ENCODE measurements around the gene GOLT1A. TPM values are rescaled to one million over a fixed set of nuclear protein-coding genes. Genes with fewer than 3 reads are reported as not detected.

Gene GOLT1A
- total RNA-seq, 1 donor from 2014 or later: 22.4 TPM

GRCh38 chr1:204216236-204216635 lies 2.4 kb upstream of the GOLT1A start:
- intact Hi-C loops (cut with DNase I): no loop called here
- Histone ChIP-seq H3K27me3 (no peaks in the 10 kb centered on the region), H3K9me3 (no peaks in the 10 kb centered on the region), H3K27ac (no peak overlapping the region), H3K4me3 (no peak overlapping the region), H3K36me3 (no peaks in the 10 kb centered on the region), H3K4me1 (no peaks in the 10 kb centered on the region)
- ATAC-seq (no peak), DNase-seq (no peak)
- TF ChIP-seq, protein P1, sequence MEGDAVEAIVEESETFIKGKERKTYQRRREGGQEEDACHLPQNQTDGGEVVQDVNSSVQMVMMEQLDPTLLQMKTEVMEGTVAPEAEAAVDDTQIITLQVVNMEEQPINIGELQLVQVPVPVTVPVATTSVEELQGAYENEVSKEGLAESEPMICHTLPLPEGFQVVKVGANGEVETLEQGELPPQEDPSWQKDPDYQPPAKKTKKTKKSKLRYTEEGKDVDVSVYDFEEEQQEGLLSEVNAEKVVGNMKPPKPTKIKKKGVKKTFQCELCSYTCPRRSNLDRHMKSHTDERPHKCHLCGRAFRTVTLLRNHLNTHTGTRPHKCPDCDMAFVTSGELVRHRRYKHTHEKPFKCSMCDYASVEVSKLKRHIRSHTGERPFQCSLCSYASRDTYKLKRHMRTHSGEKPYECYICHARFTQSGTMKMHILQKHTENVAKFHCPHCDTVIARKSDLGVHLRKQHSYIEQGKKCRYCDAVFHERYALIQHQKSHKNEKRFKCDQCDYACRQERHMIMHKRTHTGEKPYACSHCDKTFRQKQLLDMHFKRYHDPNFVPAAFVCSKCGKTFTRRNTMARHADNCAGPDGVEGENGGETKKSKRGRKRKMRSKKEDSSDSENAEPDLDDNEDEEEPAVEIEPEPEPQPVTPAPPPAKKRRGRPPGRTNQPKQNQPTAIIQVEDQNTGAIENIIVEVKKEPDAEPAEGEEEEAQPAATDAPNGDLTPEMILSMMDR (IDR thresholded peaks at IDR 0.05): no peak

DNA sequence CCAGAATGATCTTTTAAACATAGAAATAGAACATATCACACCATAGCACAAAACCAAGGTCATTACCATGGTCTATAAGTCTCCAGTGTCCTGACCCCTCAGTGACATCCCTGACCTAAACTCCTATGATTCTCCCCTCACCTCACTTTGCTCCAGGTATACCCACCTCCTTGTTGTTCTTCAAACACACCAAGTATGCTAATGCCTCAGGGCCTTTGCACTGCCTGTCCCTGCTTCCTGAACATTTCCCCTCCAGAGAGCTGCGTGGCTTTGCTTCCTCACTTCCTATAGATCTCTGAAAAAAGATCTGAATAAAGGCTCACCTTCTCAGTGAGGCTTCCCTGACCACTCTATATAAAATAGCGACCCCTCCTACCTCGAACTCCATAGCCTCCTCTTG lies 1.1 kb downstream of the GOLT1A start:
- Histone ChIP-seq H3K27ac (no peak overlapping the region), H3K4me1 (no peaks in the 10 kb centered on the region), H3K9me3 (no peaks in the 10 kb centered on the region), H3K27me3 (no peaks in the 10 kb centered on the region), H3K36me3 (no peaks in the 10 kb centered on the region), H3K4me3 (peak overlapping the region; percentile 46)
- TF ChIP-seq, protein P1 (IDR thresholded peaks at IDR 0.05): no peak
- ATAC-seq: no peak
- intact Hi-C loops (cut with DNase I): loop anchor here (5.0 kb wide), 1 partner anchor 150 kb away; no protein-coding TSS in a partner anchor
- DNase-seq: no peak

DNA sequence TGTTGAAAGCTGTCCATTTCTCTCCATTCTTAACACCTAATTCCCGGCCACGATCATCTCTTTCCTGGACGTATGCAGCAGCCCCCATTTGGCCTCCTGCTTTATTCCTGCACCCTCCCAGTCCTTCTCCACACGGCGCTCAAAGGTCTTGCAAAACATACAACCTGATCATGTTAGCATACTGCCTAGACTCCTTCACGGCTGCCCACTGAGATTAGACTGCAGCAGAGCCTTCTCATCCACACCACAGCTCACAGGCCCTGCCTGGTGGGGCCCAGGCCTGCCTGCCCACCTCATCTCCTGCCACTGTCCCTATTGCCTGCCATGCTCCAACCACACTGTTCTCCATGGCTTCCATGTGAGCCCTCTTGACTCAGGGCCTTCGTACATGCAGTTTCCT lies 2.7 kb downstream of the GOLT1A start:
- DNase-seq (no peak), ATAC-seq (no peak)

GRCh38 chr1:204207136-204207616 lies 6.6 kb downstream of the GOLT1A start:
- Histone ChIP-seq H3K9me3 (no peaks in the 10 kb centered on the region), H3K4me1 (no peaks in the 10 kb centered on the region), H3K36me3 (no peaks in the 10 kb centered on the region), H3K27ac (no peak overlapping the region), H3K27me3 (no peaks in the 10 kb centered on the region), H3K4me3 (no peak overlapping the region)
- intact Hi-C loops (cut with DNase I): no loop called here
- TF ChIP-seq, protein P1 (IDR thresholded peaks at IDR 0.05): peak; percentile 94
- DNase-seq (peak; percentile 86), ATAC-seq (peak; percentile 93)

More for the DNA sequence above, 2.7 kb downstream of the GOLT1A start:
- no peaks in the 10 kb centered on the region for H3K4me1 ChIP-seq
- no peaks in the 10 kb centered on the region for H3K9me3 ChIP-seq
- H3K27ac ChIP-seq: no peak overlapping the region
- H3K27me3 ChIP-seq: no peaks in the 10 kb centered on the region
- no peak overlapping the region for H3K4me3 ChIP-seq
- intact Hi-C loops (cut with DNase I): loop anchor here (5.0 kb wide), 1 partner anchor 151 kb away; no protein-coding TSS in a partner anchor
- TF ChIP-seq, protein P1 (IDR thresholded peaks at IDR 0.05): no peak
- no peaks in the 10 kb centered on the region for H3K36me3 ChIP-seq

GRCh38 chr1:204206121-204206520 lies 7.7 kb downstream of the GOLT1A start:
- Histone ChIP-seq H3K36me3 (no peaks in the 10 kb centered on the region), H3K4me1 (no peaks in the 10 kb centered on the region), H3K27me3 (no peaks in the 10 kb centered on the region), H3K4me3 (no peak overlapping the region), H3K9me3 (no peaks in the 10 kb centered on the region), H3K27ac (no peak overlapping the region)
- ATAC-seq: no peak
- TF ChIP-seq, protein P1 (IDR thresholded peaks at IDR 0.05): no peak
- no peak for DNase-seq
- intact Hi-C loops (cut with DNase I): no loop called here

DNA sequence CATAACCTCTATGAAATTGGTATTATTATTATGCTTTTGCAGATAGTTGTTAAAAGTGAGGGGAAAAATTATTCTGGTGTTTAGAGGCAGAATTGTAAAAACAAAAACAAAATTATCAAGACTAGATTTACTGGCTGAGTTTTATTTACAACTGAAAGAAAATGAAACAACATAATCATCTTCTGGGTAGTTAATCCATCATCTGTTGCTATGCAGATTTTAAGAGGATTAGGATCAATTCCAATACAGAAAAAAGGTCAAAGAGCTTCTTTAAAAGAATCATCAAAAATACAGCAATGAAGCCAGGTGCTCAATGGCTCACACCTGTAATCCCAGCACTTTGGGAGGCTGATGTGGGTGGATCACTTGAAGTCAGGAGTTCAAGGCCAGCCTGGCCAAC lies 8.3 kb downstream of the GOLT1A start:
- TF ChIP-seq, protein P1 (IDR thresholded peaks at IDR 0.05): no peak
- no peaks in the 10 kb centered on the region for H3K9me3 ChIP-seq
- H3K27ac ChIP-seq: no peak overlapping the region
- intact Hi-C loops (cut with DNase I): no loop called here
- H3K4me3 ChIP-seq: no peak overlapping the region
- no peaks in the 10 kb centered on the region for H3K36me3 ChIP-seq
- H3K4me1 ChIP-seq: no peaks in the 10 kb centered on the region
- ATAC-seq (no peak), DNase-seq (no peak)
- H3K27me3 ChIP-seq: no peaks in the 10 kb centered on the region
